Bronchus fibroblast of lung (primary cell): ENCODE measurements around the gene KLHDC7A. TPM values are rescaled to one million over a fixed set of nuclear protein-coding genes. Genes with fewer than 3 reads are reported as not detected.

Experiments
- total RNA-seq: library from RNA; depleted of rRNA; stranded (reverse); fragments of >200 nt; gene quantifications from 2 replicates; pipeline ENCODE4 v1.2.3, GENCODE V29; 2015

The KLHDC7A gene
- not detected in 2 replicates for total RNA-seq

DNA sequence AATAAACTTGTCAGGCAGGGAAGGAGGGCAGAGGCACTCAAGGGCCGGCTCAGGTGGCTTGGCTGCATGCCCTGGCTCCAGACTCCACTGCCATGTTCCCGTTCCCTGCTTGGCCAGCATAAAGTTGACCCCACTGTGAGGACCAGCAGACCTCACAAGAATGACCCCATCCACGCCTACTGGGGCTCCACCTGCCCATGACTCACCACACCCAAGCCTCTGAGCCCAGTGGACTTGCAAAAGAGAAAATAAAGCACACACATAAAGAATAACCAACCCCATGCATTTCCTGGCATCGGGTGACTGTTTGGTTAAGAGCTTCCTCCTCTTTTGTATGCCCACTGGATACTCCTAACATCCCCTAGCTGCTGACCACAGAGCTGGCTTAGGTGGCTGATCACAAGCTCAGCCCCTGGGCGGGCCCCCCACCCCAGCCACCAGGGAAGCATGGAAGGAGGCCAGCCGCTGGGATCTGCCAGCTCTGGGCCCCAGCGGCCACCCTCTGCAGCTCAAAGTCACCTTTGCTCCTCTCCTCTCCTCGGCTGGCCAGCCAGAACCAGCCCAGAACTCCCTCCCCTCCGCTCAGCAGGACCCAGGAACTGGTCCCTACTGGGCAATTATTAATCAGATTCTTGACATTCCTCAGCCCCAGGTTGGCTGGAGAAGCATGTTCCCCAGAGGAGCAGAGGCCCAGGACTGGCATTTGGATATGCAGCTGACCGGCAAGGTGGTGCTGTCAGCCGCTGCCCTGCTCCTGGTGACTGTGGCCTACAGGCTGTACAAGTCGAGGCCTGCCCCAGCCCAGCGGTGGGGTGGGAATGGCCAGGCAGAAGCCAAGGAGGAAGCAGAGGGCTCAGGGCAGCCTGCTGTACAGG is at the start of gene KLHDC7A:
KLHDC7A (plus strand) TSS at position 616 of the 875 bp plus-strand sequence; CDS start at position 668, 52 bp downstream.

Other genes starting within 250 kb of the KLHDC7A start
- gene PAX7, start 149.9 kb downstream of the KLHDC7A start, total RNA-seq, result not detected in 2 replicates